ENCODE data around the gene EVA1C.

DNA sequence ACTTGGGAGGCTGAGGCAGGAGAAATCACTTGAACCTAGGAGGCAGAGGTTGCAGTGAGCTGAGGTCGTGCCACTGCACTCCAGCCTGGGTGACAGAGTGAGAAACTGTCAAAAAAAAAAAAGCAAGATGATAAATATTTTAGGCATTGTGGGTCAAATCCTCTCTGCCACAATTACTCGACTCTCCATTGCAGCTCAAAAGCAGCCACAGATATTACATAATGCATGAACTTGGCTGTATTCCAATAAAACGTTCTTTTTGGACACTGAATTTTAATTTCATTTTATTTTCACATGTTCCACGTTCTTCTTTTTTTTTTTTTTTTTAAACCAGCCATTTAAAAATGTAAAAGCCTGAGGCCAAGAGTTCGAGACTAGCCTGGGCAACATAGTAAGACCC, 103.4 kb downstream of the EVA1C start:
- TF ChIP-seq CTCF (IDR thresholded peaks at IDR 0.05): no peak
- no peak for TF ChIP-seq POLR2A (IDR thresholded peaks at IDR 0.05)

Data from lower leg skin (tissue), 3 donors.